ENCODE results near the gene GAGE12E.
"Not testable (repeated sequence)": the region's sequence is repeated elsewhere in the genome, so short reads cannot be mapped to it uniquely, and the experiment has no call there.

Gene GAGE12E, protein sequence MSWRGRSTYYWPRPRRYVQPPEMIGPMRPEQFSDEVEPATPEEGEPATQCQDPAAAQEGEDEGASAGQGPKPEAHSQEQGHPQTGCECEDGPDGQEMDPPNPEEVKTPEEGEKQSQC

DNA sequence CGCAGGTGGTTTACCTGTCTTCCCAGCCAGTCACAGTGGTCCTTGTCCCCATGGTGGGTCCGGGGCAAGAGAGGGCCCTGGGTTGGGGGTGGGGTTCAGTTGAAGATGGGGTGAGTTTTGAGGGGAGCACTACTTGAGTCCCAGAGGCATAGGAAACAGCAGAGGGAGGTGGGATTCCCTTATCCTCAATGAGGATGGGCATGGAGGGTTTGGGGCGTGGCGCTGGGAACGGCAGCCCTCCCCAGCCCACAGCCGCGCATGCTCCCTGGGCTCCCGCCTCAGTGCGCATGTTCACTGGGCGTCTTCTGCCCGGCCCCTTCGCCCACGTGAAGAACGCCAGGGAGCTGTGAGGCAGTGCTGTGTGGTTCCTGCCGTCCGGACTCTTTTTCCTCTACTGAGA is at the start of gene GAGE12E:
GAGE12E (plus strand) TSS at position 301 of the 400 bp plus-strand sequence. CDS start 1,155 bp downstream, outside the sequence.
- DNase-seq, result not testable (repeated sequence)

DNA sequence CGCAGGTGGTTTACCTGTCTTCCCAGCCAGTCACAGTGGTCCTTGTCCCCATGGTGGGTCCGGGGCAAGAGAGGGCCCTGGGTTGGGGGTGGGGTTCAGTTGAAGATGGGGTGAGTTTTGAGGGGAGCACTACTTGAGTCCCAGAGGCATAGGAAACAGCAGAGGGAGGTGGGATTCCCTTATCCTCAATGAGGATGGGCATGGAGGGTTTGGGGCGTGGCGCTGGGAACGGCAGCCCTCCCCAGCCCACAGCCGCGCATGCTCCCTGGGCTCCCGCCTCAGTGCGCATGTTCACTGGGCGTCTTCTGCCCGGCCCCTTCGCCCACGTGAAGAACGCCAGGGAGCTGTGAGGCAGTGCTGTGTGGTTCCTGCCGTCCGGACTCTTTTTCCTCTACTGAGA is 19.2 kb upstream of the GAGE12E start, which contains the start of gene GAGE12C:
GAGE12C (plus strand) TSS at position 301 of the 400 bp plus-strand sequence. CDS start 1,155 bp downstream, outside the sequence.
- DNase-seq, result not testable (repeated sequence)

DNA sequence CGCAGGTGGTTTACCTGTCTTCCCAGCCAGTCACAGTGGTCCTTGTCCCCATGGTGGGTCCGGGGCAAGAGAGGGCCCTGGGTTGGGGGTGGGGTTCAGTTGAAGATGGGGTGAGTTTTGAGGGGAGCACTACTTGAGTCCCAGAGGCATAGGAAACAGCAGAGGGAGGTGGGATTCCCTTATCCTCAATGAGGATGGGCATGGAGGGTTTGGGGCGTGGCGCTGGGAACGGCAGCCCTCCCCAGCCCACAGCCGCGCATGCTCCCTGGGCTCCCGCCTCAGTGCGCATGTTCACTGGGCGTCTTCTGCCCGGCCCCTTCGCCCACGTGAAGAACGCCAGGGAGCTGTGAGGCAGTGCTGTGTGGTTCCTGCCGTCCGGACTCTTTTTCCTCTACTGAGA is 9.7 kb upstream of the GAGE12E start, which contains the start of gene GAGE12D:
GAGE12D (plus strand) TSS at position 301 of the 400 bp plus-strand sequence. CDS start 1,155 bp downstream, outside the sequence.
- not testable (repeated sequence) for DNase-seq

DNA sequence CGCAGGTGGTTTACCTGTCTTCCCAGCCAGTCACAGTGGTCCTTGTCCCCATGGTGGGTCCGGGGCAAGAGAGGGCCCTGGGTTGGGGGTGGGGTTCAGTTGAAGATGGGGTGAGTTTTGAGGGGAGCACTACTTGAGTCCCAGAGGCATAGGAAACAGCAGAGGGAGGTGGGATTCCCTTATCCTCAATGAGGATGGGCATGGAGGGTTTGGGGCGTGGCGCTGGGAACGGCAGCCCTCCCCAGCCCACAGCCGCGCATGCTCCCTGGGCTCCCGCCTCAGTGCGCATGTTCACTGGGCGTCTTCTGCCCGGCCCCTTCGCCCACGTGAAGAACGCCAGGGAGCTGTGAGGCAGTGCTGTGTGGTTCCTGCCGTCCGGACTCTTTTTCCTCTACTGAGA is 9.5 kb downstream of the GAGE12E start, which contains the start of gene GAGE12F:
GAGE12F (plus strand) TSS at position 301 of the 400 bp plus-strand sequence. CDS start 1,155 bp downstream, outside the sequence.
- not testable (repeated sequence) for DNase-seq

DNA sequence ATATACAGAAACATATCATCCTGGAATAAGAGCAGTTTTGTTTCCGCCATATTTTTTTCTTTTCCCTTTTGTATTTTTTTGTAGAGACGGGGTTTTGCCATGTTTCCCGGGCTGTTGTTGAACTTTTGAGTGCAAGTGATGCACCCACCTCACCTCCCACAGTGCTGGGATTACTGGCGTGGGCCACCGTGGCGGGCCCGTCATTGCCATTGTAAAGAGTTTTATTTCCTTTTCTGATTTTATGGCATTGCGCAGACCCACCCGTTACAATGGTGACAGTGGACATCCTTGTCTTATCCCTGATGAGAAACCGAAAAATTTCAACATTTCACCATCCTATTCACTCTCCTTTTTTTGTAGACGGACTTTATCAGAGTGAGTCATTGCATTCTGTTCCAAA is 17.6 kb downstream of the GAGE12E start:
- not testable (repeated sequence) for DNase-seq

DNA sequence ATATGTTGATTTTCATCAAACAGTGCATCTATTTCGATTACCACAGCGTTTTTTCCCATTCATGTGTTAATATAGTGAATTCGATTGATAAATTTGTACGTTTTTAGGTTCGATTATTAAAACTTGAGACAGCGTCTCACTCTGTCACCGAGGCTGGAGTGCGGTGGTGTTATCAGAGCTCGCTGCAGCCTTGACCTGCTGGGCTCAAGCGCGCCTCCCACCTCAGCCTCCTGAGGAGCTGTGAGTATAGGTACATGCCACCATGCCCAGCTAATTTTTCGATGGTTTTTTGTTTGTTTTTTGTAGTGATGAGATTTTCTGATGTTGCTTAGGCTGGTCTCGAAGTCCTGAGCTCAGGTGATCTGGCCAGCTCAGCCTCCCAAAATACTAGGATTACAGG is 18.1 kb downstream of the GAGE12E start:
- DNase-seq, result not testable (repeated sequence)

DNA sequence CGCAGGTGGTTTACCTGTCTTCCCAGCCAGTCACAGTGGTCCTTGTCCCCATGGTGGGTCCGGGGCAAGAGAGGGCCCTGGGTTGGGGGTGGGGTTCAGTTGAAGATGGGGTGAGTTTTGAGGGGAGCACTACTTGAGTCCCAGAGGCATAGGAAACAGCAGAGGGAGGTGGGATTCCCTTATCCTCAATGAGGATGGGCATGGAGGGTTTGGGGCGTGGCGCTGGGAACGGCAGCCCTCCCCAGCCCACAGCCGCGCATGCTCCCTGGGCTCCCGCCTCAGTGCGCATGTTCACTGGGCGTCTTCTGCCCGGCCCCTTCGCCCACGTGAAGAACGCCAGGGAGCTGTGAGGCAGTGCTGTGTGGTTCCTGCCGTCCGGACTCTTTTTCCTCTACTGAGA is 19.0 kb downstream of the GAGE12E start, which contains the start of gene GAGE12G:
GAGE12G (plus strand) TSS at position 301 of the 400 bp plus-strand sequence. CDS start 1,155 bp downstream, outside the sequence.
- not testable (repeated sequence) for DNase-seq

DNA sequence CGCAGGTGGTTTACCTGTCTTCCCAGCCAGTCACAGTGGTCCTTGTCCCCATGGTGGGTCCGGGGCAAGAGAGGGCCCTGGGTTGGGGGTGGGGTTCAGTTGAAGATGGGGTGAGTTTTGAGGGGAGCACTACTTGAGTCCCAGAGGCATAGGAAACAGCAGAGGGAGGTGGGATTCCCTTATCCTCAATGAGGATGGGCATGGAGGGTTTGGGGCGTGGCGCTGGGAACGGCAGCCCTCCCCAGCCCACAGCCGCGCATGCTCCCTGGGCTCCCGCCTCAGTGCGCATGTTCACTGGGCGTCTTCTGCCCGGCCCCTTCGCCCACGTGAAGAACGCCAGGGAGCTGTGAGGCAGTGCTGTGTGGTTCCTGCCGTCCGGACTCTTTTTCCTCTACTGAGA is 28.6 kb downstream of the GAGE12E start, which contains the start of gene GAGE12H:
GAGE12H (plus strand) TSS at position 301 of the 400 bp plus-strand sequence. CDS start 1,155 bp downstream, outside the sequence.
- not testable (repeated sequence) for DNase-seq

DNA sequence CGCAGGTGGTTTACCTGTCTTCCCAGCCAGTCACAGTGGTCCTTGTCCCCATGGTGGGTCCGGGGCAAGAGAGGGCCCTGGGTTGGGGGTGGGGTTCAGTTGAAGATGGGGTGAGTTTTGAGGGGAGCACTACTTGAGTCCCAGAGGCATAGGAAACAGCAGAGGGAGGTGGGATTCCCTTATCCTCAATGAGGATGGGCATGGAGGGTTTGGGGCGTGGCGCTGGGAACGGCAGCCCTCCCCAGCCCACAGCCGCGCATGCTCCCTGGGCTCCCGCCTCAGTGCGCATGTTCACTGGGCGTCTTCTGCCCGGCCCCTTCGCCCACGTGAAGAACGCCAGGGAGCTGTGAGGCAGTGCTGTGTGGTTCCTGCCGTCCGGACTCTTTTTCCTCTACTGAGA is 38.1 kb downstream of the GAGE12E start, which contains the start of gene GAGE2A:
GAGE2A (plus strand) TSS at position 301 of the 400 bp plus-strand sequence. CDS start 1,155 bp downstream, outside the sequence.
- DNase-seq, result not testable (repeated sequence)

DNA sequence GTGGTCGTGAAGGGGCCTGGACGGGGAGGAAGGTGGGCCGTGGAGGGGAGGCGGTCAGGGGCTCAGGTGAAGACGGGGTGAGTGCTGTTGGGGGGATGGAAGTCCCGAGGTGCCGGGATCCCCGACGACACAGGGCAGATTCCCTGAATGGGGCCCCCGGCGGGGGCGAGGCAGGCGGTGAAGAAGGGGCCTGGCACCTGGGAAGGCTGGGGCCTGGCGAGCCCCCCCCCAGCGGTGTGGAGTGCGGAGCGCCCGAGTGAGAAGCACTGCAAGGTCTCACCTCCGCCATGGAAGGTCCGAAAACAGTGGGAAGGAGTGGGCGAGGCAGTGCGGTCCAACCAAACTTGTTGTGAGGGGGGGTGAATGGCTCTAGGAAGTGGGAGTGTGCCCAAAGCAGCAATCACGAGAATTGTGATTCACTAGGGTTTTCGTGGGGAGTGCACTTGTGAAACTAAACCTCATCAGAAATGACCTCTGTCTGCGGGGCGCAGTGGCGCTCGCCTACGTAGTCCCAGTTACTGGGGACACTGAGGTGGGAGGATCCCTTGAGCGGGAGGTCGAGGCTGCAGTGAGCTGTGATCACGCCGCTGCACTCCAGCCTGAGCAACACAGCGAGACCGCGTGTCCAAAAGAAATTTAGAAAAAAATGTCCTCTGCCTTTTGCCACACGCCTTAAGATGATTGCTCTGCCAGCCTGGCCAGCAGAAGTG is 38.8 kb downstream of the GAGE12E start:
- DNase-seq, result not testable (repeated sequence)

DNA sequence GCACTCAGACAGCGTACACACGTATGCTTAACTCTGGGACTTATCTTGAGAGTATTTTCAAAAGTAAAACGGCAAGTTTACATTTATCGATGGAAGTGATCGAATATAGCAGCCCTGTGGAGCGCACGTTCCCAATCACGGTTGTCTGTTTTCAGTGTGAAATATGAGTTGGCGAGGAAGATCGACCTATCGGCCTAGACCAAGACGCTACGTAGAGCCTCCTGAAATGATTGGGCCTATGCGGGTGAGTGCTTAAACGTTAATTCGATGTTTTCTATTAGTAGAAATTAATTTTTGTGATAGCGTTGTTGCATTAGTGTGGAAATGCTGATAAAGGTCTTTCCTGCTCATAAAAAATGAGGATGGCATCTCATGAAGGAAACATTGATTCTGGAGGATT is 39.4 kb downstream of the GAGE12E start:
- DNase-seq, result not testable (repeated sequence)

DNA sequence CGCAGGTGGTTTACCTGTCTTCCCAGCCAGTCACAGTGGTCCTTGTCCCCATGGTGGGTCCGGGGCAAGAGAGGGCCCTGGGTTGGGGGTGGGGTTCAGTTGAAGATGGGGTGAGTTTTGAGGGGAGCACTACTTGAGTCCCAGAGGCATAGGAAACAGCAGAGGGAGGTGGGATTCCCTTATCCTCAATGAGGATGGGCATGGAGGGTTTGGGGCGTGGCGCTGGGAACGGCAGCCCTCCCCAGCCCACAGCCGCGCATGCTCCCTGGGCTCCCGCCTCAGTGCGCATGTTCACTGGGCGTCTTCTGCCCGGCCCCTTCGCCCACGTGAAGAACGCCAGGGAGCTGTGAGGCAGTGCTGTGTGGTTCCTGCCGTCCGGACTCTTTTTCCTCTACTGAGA is 47.6 kb downstream of the GAGE12E start, which contains the start of gene GAGE1:
GAGE1 (plus strand) TSS at position 301 of the 400 bp plus-strand sequence. CDS start 1,155 bp downstream, outside the sequence.
- not testable (repeated sequence) for DNase-seq
